GM12892 (cell line): ENCODE measurements around the gene HOXD9.

Source experiments
- POLR2A ChIP-seq: IDR thresholded peaks from 2 replicates; pipeline ENCODE4 v1.6.1; 2011; ENCODE audit warnings: low read depth, low read length, control low read depth
- POLR2AphosphoS5 ChIP-seq: IDR thresholded peaks from 2 replicates; pipeline ENCODE4 v1.6.1; 2011; ENCODE audit warnings: low read depth, low read length, control low read depth

DNA sequence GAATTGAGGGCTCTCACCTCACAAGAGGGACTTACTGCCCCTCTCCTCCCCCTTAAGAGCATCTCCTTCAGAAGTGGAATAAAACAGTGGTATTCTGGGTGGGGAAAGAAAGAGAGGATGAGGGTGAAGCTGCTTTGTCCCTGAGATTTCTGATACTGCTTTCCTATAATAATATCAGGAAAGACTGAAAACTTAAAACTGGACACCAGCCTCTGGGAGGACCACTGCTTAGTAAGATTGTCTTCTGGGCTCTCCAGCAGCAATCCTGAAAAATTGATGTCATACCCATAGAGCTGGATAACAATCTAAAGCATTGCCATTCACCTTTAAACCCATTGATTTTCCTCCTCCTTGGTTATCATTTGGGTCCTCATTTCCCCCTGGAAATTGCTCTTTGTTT is 24.1 kb downstream of the HOXD9 start:
- TF ChIP-seq POLR2A (no peak), POLR2AphosphoS5 (no peak)
